Measurements from ENCODE around the gene NPAS2. TPM values are rescaled to one million over a fixed set of nuclear protein-coding genes. Genes with fewer than 3 reads are reported as not detected.

Gene NPAS2
- total and polyA plus RNA-seq, 2 donors (not counting 3 experiments of a cell fraction or from before 2014, with no cell fraction given): 29.0 to 53.9 TPM

GRCh38 chr2:100903534-100904258 lies 83.8 kb downstream of the NPAS2 start:
- H3K36me3 ChIP-seq (ENCODE audit: control insufficient read depth in 2 of 2, extremely low read depth in 1 of 2, insufficient read depth in 2 of 2, low read length in 2 of 2): no peaks in the 10 kb centered on the region
- H3K9ac ChIP-seq (replicated peaks; ENCODE audit: extremely low read depth, insufficient read depth, low read length): peak overlapping the region; percentile 40
- H3K9me3 ChIP-seq (replicated peaks; ENCODE audit: control insufficient read depth, insufficient read depth, low read length): no peaks in the 10 kb centered on the region
- H3K27me3 ChIP-seq (ENCODE audit: control insufficient read depth in 2 of 2, insufficient read depth in 2 of 2, low read length in 2 of 2): no peaks in the 10 kb centered on the region
- ChIA-PET POLR2A (interaction anchor here (0.6 to 1.4 kb wide), 2 partner anchors 21 to 85 kb away, joined by 3 to 10 read pairs; no protein-coding TSS in a partner anchor), CTCF (interaction anchor here (1.0 to 3.4 kb wide), 20 partner anchors 9 to 174 kb away, joined by 3 to 28 read pairs (median 5); no protein-coding TSS in a partner anchor)
- H2AFZ ChIP-seq (ENCODE audit: low read depth, low read length): no peak overlapping the region
- no peak overlapping the region for H3K4me3 ChIP-seq (replicated peaks in 1 of 3; ENCODE audit: insufficient read depth in 1 of 3, low read depth in 1 of 3, low read length in 3 of 3)
- peak overlapping the region; percentile 20 for H3K4me2 ChIP-seq (ENCODE audit: insufficient read depth, low read length)
- peaks cover 66% of the 10 kb centered on the region for H3K4me1 ChIP-seq (ENCODE audit: control insufficient read depth, extremely low read depth, insufficient read depth, low read length)
- H4K20me1 ChIP-seq (replicated peaks; ENCODE audit: control insufficient read depth, extremely low read depth, insufficient read depth, low read length): no peaks in the 10 kb centered on the region
- DNase-seq (ENCODE audit: low read depth, low spot score) (no peak), FAIRE-seq (no peak)
- H3K9me1 ChIP-seq (replicated peaks; ENCODE audit: control insufficient read depth, extremely low read depth, insufficient read depth, low read length): no peaks in the 10 kb centered on the region
- dilution Hi-C loops (cut with MboI; ENCODE audit: extremely low pct_ligation_motif_present, low sequenced_read_pairs): no loop called here
- TF ChIP-seq EZH2 (IDR thresholded peaks at IDR 0.05; ENCODE audit: borderline replicate concordance, low read depth, low read length, severe bottlenecking) (no peak), GATA2 (IDR thresholded peaks at IDR 0.05; ENCODE audit: insufficient read depth, insufficient read length, low read depth, low read length) (no peak), JUN (IDR thresholded peaks at IDR 0.05; ENCODE audit: borderline replicate concordance, insufficient read depth, insufficient read length, low read depth) (no peak), MYC (IDR thresholded peaks at IDR 0.05; ENCODE audit: low read depth, low read length) (no peak), POLR2A (IDR thresholded peaks at IDR 0.05; ENCODE audit: low read depth, low read length) (no peak), MAX (IDR thresholded peaks at IDR 0.05; ENCODE audit: insufficient read depth, insufficient read length) (no peak), POLR2AphosphoS5 (IDR thresholded peaks at IDR 0.05; ENCODE audit: insufficient read depth, low read depth, low read length) (no peak), FOS (IDR thresholded peaks at IDR 0.05; ENCODE audit: borderline replicate concordance, insufficient read depth, low read length) (no peak), CTCF (IDR thresholded peaks at IDR 0.05; ENCODE audit: extremely low read depth in 1 of 2, insufficient read depth in 1 of 2, low read depth in 1 of 2, low read length in 2 of 2) (no peak)
- no peaks in the 10 kb centered on the region for H3K79me2 ChIP-seq (ENCODE audit: control insufficient read depth, insufficient read depth, low read length)
- no TSS peak for BruUV-seq (replicated peaks)
- peak overlapping the region; percentile 79 for H3K27ac ChIP-seq (ENCODE audit: insufficient read depth, low read depth, low read length)
- intact Hi-C loops (cut with micrococcal nuclease): loop anchor here (1.0 to 2.0 kb wide), 4 partner anchors 21 to 173 kb away; partner anchors contain the start of gene NPAS2
